GM13976 (cell line): ENCODE results near the gene PLD4.
"Not testable (repeated sequence)": the region's sequence is repeated elsewhere in the genome, so short reads cannot be mapped to it uniquely, and the experiment has no call there.

Source experiments
- DNase-seq: peaks from one replicate; pipeline ENCODE4 v3.0.0; 2012; ENCODE audit warnings: low spot score
- in situ Hi-C: fragments of 300-500 bp; cut with MboI; formaldehyde crosslinking; loops from one replicate; pipeline ENCODE4 v1.12.0; 2022; ENCODE audit warnings: low sequenced_read_pairs, mixed read lengths, inconsistent platforms; ENCODE audit not compliant: unreplicated experiment
- TF ChIP-seq, protein P1 (sequence below): IDR thresholded peaks from 2 replicates; pipeline ENCODE4 v1.5.1; 2012; ENCODE audit warnings: borderline replicate concordance, mild to moderate bottlenecking; ENCODE audit not compliant: insufficient read depth; ENCODE audit errors: extremely low read depth, missing control alignments, control extremely low read depth

The PLD4 gene

DNA sequence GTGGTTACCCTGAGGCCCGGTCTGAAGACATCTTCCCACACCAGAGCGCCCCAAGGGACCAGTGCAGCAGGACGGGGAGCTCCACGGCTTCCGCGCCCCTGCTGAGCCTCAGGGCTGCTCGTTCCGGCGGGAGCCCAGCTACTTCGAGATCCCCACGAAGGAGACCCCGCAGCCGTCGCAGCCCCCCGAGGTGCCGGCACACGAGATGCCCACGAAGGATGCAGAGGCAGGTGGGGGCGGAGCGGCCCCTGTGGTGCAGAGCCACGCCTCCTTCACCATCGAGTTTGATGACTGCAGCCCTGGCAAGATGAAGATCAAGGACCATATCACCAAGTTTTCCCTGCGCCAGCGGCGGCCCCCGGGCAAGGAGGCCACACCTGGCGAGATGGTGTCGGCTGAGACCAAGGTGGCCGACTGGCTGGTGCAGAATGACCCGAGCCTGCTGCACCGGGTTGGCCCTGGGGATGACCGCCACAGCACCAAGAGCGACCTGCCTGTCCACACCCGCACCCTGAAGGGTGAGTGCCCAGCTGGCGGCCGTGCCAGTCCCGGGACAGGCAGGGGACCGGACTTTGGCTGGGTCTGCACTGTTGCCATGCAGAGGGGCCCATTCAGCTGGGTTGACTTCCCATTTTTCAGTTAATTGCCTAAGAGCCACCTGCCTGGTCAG lies 41.6 kb upstream of the PLD4 start:
- in situ Hi-C loops, result no loop called here
- TF ChIP-seq, protein P1, sequence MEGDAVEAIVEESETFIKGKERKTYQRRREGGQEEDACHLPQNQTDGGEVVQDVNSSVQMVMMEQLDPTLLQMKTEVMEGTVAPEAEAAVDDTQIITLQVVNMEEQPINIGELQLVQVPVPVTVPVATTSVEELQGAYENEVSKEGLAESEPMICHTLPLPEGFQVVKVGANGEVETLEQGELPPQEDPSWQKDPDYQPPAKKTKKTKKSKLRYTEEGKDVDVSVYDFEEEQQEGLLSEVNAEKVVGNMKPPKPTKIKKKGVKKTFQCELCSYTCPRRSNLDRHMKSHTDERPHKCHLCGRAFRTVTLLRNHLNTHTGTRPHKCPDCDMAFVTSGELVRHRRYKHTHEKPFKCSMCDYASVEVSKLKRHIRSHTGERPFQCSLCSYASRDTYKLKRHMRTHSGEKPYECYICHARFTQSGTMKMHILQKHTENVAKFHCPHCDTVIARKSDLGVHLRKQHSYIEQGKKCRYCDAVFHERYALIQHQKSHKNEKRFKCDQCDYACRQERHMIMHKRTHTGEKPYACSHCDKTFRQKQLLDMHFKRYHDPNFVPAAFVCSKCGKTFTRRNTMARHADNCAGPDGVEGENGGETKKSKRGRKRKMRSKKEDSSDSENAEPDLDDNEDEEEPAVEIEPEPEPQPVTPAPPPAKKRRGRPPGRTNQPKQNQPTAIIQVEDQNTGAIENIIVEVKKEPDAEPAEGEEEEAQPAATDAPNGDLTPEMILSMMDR, result no peak
- no peak for DNase-seq

DNA sequence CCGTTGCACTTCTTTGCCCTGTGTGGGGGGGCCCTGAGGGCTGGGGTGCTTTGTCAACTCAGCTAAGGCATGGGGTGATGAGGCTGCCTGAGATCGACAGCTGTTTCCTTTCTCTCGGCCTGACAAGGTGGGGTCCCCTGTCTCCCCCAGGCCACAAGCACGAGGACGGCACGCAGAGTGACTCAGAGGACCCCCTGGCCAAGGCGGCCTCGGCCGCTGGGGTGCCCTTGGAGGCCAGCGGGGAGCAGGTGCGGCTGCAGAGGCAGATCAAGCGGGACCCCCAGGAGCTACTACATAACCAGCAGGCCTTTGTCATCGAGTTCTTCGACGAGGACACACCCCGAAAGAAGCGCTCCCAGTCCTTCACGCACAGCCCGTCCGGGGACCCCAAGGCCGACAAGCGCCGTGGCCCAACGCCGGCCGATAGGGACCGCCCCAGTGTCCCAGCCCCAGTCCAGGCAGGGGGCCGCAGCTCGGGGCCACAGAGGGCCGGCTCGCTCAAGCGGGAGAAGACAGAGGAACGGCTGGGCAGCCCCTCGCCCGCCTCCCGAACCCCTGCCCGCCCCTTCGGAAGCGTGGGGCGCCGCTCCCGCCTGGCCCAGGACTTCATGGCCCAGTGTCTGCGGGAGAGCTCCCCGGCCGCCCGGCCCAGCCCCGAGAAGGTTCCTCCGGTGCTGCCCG lies 40.9 kb upstream of the PLD4 start:
- in situ Hi-C loops, result no loop called here
- TF ChIP-seq, protein P1, result no peak
- DNase-seq, result no peak

DNA sequence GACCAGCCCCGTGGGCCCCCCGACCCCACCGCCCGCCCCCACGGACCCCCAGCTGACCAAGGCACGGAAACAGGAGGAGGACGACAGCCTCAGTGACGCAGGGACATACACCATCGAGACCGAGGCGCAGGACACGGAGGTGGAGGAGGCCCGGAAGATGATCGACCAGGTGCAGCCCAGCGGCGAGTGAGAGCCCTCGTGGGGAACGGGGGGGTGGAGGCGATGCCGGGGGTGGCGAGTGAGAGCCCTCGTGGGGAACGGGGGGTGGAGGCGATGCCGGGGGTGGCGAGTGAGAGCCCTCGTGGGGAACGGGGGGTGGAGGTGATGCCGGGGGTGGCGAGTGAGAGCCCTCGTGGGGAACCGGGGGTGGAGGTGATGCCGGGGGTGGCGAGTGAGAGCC lies 40.3 kb upstream of the PLD4 start:
- DNase-seq, in situ Hi-C loops: not testable (repeated sequence)

DNA sequence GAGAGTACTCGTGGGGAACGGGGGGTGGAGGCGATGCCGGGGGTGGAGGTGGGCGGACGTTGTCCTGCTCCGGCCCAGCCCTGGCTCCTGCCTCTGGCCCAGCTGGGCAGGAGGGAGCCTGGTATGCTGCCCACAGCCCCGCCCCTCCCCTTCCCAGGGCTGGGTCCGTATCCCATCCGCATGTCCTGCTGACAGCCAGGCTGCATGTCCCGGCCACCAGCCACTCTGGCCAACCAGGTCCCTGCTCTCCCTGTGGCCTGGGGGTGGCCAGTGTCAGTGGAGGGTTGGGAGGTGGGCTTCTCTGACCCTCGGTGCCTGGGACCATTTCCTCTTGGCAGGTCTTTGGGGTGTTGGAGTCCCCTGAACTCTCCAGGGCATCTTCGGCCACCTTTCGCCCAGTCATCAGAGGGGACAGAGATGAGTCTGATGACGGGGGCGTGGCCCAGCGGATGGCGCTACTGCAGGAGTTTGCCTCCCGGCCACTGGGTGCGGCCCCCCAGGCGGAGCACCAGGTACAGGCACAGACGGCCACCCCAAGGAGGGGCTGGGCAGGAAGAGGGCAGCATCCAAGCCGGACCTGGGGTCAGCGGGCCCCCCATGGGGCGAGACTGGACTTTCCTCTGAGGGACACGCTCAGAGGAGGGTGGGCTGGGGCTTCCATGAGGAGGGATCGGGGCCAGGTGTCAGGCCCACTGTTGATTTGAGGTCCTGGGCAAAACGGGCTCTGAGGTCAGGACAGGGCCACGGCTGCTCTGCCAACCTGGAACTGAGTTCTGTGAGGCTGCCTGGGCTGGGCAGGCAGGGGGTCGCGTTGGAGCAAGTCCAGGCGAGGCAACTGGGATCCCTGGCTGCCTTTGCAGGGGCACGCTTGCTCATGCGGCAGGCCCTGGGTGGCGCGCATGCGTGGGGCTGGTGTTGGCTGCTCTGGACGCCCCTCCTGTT lies 39.4 kb upstream of the PLD4 start:
- in situ Hi-C loops, result no loop called here
- DNase-seq, result no peak
- TF ChIP-seq, protein P1, result no peak

DNA sequence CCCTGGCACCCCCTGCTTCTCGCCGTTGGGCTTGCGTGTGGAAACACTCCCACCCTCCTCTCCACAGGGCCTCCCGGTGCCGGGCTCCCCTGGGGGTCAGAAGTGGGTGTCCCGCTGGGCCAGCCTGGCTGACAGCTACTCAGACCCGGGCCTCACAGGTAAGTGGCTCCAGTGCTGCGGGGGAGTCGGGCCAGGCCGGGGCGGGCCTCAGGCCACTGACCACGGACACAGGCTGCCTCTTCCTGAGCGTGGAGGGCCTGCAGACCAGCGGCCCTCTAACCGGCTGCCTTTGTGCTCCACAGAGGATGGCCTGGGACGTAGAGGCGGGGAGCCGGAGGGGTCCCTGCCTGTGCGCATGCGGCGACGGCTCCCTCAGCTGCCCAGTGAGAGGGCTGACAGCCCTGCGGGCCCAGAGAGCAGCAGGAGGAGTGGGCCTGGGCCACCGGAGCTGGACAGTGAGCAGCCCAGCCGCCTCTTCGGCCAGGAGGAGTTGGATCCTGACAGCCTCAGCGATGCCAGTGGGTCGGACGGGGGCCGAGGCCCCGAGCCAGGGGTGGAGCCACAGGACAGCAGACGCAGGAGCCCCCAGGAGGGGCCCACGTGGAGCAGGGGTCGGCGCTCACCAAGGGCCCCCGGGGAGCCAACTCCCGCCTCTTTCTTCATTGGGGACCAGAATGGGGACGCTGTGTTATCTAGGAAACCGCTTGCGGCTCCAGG lies 38.5 kb upstream of the PLD4 start:
- in situ Hi-C loops, result no loop called here
- TF ChIP-seq, protein P1, result no peak
- no peak for DNase-seq

DNA sequence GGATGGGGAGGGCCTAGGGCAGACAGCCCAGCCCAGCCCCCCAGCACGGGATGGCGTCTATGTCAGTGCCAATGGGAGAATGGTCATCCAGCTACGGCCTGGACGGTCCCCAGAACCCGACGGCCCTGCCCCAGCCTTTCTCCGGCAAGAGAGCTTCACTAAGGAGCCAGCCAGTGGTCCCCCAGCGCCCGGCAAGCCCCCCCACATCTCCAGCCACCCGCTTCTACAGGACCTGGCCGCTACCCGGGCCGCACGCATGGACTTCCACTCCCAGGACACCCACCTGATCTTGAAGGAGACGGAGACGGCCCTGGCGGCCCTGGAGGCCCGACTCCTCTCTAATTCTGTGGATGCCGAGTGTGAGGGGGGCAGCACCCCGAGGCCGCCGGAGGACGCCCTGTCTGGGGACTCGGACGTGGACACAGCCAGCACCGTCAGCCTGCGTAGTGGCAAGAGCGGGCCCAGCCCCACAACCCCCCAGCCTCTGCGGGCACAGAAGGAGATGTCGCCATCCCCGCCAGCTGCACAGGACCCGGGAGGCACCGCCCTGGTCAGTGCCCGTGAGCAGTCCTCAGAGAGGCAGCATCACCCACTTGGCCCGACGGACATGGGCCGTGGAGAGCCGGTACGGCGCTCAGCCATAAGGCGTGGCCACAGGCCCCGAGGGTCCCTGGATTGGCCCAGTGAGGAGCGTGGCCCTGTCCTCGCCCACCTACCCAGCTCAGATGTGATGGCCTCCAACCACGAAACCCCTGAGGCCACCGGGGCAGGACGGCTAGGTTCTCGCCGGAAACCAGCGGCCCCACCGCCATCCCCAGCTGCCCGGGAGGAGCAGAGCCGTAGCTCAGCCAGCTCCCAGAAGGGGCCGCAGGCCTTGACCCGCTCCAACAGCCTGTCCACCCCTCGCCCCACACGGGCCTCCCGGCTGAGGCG lies 37.7 kb upstream of the PLD4 start:
- TF ChIP-seq, protein P1, result no peak
- in situ Hi-C loops, result no loop called here
- DNase-seq, result no peak
